Cerebellar nuclear complex (tissue), 1 donor: ENCODE measurements around the gene CLCF1.
A peak's percentile ranks its signal among the peaks of the same experiment; 100 is the strongest.

Source experiments
- DNase-seq, 2 experiments: peaks; one replicate each; lab custom pipeline; 2025; lab: John Stamatoyannopoulos, UW

CLCF1 gene

DNA sequence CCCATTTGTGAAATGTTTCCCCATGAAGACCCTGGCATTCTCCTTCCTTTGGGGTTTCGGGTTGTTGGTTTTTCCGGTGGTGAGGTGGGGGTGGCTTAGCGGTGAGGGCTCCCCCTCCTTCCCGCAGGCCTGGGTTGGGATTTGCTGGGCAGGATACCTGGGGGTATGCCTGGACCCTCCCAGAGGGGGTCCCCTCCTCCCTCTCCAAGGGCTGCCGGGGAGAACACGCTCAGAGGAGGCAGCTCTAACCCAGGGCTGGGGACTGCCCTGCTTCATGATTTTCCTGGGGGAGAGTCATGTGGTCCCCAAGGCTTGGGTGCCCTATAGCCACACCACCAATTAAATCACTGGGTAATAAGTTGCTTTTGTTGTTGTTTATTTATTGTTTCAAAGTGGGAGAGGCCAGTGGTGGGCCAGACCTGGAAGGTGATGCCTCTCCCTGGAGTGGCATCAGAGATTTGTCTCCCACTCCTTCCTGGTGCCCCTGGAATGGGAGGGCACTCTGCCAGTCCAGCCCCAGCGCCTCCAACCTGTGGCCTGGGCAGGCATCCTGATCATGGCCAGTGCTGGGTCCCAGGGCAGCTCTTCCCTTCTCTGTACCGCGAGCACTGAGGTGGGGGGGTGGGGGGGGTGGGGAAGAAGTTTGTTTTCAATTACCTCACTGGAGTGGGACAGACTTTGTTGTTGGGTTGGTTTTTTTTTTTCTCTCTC lies 1.3 kb upstream of the CLCF1 start:
- no peak for DNase-seq

DNA sequence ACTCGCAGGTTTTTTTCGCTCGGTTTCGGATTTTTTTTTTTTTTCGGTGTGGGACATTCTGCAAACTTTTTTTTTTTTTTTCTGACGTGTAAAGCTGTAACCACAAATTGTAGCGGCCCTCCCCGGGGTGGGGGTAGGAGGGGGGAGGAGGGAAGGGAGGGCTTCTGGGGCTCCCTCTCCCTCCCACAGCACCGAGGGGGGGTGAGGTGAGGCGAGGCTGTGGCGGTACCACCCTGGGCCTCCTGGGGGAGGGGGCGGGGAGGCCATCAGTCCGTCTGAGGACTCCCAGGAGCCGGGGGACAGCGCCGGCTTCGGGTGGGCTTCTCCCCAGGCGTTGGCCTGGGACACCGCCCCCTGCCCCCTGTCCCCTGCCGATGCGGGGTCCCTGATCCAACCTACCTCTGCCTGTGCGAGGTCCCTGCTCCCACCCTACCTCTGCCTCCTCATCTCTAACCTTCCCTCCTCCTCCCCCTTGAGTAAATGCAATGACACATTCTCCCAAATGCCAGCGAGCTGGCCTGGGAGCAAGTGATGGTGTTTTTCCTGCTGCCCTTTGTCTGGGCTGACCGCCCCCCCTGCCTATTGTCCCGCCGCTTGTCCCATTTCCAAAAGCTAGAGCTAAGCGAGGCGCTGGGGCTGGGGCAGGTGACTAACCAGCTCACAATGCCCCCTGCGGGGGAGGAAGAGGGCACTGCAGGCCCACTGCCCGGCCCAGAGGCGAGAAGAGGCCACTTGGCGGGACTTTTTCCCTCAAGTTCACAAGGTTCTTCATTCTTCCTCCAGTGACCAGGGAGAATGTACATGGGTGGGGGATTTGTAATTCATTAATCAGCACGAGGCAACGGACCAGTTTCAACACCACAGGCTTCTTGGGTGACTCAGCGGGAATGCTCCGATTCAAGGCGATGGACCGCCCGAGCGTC lies 511 bp upstream of the CLCF1 start:
- DNase-seq: no peak

DNA sequence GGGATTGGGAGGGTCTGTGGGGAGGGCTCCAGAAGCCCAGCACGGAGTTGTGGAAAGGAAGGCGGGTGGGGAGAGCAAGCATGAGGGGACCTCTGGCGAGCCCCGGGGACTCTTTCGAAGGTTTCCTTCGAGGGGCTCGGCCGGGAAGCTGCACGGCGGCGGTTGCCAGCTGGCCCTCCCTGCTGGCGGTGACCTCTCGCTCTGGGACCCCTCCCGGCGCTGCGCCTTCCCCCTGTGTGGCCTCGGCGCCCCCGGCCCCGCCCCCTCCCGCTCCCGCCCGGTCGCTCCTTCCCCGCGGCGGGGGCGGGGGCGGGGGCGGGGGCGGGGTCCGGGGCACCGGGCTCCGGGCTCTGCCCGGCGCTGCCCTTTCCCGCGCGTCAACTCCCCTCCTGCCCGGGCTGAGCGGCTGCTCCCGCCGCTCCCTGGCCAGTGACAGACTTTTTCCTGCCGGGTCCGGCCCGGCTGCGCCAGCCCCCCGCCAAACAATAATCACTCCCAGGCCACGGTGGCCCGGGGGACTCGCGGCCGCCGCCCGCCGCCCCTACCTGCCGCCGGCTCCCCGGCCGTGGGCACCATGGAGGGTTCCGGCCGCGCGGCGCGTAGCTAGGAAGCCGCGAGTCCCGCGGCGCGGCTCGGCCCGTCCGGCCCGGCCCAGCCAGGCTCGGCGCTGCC lies 941 bp downstream of the CLCF1 start:
- DNase-seq: no peak

DNA sequence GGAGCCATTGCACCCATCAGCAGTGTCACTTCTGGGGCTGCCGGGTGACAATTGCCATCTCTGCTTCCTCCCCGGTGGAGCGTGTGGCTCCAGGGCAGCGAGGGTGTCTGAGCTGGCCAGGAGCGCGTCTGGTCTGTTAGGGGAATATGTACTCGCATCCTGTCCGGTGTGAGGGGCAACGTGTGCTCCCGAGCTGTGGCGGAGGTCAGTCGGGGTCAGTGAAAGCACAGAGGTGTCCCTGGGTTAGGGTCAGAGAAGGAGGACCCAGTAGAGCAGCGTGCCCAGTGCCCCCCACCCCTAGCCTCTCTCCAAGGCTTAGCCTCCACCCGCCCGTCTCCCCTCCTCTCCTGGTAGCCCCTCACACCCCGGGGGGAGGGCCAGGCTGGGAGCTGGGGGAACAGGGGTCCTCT lies 1.5 kb downstream of the CLCF1 start:
- no peak for DNase-seq

DNA sequence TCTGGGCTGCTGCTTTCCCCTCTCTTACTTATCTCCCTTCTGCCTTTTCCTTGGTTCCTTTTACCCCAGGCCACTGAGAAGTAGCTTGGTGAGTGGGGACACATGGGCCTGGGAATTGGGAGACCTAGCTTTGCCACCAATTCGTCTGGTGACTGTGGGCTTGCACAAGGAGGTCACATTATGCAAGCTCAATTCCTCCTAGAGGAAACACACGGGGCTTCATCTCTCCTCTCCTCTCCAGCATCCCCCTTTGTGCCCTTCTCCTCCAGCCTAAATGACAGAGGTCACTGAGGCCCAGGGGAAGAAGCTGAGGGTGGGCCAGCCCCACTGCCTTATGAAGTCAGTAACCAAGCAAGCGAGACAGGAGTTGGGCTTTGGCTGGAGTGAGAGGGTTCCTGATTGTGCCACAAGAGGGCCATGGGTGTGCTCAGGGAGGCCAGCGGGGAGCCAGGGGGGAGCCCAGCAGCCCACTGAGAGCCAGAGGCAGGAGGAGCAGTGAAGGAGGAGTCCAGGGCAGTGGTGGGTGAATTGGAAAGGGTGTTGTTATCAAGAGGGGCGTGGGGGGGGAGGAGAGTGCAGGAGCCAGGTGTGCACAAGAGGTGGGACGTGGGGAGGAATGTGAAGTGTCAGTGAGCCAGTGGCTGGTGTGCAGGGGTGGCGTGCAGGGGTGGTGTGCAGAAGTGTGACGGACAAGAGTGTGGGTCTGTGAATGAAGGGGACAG lies 2.0 kb downstream of the CLCF1 start:
- DNase-seq: no peak

DNA sequence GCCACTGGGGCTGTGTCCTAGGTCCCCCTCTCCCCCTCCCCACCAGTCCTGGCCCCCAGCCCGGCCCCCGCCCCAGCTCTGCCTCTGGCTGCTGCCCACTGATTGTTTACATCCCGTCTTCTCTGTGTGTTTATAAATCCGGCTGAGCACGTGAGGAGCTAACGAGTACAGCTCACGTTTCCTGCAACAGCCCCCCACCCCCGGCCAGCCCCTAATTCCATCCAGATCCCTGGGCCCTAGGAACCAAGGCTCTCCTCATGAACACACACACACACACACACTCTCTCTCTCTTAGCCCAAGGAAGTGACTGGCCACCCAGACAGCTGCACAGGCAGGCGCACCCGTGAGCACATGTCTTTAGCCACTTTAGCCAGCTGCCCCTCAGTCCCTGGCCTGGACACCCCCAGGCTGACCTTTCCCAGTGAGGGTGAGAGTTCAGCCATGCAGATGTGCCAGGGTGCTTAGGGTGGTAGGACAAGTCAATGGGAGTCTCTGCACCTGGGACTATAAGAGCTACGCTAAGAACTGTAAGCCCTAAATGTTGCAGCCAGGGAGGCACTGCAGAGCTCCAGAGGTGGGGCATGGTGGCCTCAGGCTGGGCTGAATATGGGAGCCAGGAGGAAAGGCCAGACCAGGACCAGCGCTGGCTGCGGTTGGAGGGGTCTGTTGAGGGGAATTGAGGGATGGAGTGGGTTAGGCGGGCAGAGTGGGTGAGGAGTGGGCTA lies 2.9 kb downstream of the CLCF1 start:
- DNase-seq: no peak

DNA sequence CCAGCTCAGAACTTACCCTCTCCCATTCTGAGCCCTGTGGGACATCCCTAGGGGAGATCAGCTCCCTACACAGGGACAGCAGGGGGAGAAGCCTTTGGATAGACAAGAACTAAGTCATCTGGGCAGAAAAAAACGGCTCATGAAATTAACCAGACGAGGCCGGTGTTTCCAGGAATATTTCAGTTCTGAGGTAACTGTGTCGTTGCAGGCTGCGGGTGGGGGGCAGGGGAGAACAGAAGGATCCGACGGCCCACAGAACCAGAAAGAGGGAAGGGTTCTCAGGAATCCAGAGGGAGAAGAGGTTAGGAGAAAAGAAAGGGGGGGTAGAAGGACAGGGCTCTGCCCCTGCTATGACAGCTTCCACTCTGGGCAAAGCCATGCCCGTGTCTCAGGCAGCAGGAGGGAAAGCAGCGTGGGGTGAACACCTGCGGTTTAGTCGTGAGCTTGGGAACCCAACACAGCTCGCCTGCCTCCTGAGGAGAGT lies 3.6 kb downstream of the CLCF1 start:
- no peak for DNase-seq

DNA sequence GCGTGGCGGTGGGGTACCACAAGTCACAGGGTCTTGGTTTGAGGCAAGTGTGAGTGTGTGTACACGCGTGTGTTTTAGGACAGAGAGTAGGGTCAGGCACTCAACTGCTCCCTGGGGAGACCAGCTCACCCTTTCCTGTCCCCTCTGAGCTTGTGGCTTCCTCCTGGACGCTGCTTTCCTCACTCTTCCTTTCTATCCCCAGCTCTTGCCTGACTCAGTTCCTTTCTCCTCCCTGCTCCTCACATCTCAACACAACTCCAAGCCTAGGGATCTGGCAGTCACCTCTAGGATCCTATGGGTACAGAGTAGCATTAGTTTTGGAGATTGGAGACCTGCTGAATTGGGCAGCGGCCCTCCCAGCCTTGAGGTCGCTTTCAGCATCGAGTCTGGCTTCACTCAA lies 4.1 kb downstream of the CLCF1 start:
- no peak for DNase-seq

DNA sequence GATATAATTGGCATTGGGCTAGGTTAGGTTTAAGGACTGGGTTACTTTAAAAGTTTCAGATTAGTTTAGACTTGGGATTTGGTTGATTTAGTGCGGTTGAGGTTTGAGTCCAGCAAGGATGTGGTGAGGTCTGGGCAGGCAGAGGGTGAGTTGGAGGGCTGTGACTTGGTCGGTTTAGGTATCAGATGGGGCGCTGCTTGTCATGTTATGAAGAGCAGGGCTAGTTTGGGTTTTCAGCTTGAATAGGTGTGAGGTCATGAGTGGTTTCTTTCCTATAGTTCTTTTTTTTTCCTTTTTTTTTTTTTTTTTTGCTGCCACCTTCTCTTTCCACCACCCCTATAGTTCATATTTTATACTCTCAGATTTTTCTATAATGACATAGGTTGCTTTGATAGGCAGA lies 4.8 kb downstream of the CLCF1 start:
- no peak for DNase-seq

DNA sequence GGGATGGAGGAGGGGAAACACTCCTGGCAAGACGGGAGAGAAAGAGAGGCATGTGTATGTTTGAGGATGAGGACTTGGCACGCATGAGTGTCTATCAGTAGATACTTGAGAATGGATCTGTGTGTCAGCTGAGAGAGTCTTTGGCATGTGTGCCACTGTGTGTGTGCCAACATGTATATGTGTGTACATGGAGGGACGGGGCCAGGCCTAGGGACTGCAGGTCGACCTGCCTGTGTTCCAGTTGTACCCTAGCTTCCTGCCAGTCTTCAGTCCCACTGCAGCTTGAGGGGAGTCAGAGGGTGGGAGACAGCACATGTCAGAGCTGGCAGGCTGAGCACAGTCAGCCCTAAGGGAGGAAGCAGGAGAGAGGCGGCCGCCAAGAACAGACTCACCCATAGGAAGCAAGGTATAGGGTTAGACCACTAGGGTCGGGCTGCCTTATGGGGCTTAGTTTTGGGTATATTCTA lies 5.6 kb downstream of the CLCF1 start:
- no peak for DNase-seq

DNA sequence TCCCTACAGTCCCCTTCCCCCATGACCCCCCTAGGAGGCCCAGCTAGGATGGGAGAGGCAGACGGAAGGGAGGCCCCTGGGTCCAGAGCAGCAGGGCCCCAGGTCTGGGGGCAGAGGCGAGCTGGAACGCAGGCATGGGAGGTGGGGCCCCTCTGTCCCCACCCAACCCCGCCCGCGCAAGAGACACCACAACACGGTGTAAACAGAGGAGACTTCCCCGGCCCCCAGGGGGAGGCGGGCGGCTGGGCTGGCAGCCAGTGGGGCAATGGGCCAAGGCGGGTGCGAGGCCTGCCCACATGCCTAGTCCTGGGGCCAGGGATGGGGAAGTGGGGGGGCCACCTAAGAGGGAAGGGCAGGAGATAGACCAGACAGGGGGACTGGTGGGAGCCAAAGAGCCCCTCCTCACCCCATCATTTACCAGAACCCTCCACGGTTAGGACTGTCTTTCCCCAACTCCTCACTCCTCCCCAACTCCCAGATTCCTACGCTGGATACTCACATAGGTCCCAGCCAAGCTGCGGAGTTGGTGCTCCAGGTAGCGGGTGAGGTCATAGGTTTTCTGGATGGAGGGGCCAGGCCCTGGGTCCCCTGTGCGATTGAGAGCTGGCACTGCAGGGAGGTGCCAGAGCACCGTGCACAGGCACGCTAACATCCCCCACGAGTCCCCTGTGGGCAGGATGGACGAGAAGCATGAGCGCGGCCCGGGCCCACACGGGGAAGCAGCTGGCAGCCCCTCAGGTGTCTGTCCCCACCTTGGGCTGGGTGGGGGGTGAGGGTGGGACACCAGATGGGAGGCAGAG lies 6.2 kb downstream of the CLCF1 start:
- no peak for DNase-seq

DNA sequence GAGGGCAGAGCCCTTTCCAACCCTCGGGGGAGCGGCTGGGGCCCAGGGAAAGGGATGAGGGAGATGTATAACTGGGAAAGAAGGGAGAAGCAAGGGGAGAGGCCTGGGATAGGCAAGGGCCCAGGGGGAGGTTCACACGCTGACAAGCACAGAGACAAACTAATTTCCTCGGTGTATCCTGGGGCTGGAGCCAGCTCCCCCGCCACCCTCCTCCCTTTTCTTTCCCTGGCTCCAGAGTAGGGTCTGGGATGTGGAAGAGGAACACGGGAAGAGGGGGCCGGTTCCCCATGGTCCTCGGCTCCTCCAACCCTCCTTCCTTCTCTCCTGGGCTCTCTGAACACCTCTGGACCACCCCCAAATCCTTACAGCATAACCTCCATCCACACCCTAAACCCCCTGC lies 6.9 kb downstream of the CLCF1 start:
- DNase-seq: no peak

DNA sequence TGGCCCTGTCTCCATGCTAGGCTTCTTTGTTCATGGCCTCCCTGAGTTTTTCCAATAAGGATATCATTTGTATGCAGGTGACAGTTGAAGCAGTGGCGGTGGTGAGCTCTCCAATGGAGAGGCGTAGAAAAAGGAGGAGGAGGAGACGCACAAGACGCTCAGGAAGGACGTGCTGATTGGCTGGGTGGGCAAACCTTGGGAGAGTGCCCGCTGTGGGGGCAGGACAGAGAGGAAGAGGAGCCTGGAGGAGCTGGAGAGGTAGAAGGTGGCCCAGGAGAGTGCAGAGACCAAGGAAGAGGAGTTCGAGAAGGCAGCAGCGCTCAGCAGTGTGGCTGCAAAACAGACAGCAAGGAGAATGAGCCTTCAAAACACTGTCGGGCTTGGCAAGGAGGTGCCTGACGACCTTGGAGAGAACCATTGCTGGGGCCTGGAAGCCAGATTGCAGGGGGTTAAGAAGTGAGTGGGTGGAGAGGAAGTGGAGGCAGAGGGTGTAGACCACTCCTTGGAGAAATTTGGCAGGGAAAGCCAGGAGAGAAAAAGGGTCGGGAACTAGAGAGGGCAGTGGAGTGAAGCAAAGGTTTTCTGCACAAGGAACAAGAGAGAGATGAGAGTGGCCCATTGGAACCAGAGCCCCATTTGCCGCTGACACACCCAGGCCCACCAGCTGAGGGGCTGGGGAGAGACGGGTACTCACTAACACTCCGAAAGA lies 7.5 kb downstream of the CLCF1 start:
- DNase-seq: no peak

DNA sequence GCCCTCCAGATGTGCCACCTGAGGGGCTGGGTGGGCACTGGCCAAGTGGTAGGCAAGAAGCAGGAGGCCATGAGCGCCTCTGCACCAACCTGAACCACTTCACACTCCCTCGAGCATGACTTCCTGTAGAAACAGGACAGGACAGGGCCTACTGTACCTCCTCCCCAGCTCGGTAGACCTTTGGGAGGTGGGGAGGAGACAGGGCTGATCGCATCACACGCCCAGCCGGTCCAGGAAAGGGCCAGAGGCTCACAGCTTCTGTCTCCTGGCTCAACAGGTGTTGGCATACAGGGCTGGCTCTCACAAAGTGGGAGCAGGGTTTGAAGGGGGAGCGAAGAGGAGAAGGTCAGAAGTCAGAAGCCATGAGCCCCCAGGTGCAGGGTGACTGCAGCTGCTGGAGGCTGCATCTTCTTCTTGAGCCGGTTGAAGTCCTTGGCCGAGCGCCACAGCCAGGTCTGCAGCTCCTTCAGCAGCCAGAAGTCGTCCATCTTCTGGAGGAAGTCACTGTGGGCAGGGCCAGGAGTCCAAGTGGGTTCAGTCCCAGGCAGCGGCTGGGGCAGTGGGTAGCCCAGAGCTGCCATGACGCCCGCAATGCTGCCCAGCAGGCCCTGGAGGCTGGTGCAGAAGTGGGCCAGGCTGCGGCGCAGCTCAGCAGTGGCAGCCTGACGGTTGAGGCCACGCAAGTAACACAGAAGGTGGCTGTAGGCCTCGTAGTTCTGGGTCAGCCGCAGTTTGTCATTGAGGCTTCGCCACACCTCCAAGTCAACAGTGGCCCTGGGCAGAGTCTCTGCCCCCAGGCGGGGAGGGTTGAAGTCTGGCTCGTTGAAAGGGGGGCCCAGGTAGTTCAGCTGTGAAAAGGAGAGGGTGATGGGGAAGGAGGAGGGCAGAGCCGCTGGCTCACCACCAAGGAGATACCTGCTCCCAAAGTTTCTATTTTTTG lies 8.3 kb downstream of the CLCF1 start:
- no peak for DNase-seq

DNA sequence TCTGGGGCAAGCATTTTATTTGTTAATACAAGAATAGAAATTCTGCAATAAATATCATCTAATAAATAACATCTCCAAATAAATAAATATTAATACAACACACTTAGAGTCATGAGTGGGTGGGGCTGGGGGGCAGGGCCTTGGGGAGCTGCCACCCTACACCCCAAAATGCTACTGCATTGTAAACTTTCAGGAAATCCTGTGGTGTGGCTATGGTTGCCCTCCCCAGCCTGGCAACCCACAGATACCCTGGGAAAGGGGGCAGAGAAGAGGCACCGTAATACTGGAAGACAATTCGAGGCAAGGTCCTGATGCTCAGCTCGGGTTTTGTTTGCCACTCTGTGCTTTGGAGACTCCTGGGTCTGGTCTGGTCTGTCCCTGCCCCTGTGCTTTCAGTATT lies 9.2 kb downstream of the CLCF1 start:
- DNase-seq: no peak

DNA sequence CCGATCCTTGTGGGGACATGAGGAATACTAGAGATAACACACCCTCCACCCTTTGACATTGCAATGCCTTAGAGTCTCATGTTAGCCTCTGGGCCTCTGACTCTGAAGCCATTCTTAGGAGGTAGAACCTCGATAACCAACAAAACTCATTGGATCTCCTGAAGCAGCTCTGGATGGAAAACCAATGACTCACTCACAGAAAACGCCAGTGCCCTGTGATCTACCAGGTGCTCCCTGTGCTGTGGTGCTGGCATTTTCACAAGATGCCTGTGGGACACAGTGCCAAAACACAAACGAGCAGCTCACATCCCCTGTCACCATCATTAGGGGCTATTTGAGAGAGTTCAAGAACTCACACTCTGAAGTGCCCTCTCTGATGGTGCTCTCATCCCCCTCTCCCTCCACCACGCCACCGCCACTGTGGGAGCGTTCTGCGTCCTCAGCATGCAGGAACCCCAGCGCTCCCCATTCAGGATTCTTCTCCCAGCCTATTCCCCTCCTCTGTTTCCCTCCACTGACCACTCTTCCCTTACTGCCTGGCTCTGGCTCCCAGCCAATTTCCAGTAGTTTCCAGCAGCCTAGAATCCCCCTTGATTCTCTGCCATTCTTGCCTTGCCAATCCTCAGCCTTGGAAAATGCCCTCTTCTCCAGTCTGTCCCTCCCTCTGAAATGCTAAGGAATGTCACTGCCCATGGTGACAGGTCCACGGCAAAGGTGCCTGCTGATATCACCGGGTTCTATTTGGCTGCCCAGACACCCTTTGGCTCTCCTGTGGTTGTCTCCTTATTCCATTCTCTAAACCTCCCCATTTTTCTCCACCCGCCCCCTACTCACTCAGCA lies 15.3 kb downstream of the CLCF1 start:
- DNase-seq: no peak

DNA sequence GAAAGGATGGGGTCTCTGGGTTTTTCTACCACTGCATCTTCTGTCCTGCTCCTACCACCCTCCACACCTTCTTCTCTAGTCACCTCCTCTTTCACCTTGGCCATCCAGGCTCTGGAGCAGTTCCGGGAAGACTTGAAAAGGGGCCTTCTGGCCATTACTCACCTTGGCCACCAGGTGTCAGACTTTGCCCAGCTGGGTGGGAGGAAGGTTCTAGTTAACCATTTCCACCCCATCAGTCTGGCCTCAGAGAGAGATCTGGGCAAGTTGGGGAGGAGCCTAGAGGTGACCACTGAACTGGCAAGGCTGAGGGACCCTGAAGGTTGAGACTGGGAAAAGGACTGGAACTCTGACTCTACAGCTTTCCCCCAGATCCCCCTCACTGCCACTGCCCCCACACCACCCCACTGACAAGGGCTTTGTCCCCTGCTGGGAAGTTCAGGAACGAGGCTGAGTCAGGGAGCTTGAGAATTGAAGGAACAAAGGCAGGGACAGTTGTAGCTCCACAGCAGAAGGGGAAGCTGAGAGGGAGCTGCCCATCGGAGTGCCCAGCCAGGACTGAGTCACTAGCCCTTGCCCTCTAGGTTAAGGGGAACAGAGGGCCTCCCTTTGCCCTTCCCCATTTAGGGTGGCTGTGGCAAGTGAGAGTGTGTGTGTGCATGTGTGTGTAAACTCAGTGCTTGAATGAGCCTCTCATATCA lies 16.4 kb downstream of the CLCF1 start:
- peak in 1 of 2 experiments; percentile 21 for DNase-seq
